ENCODE data around the gene COL6A2.
"Not testable (repeated sequence)": the region's sequence is repeated elsewhere in the genome, so short reads cannot be mapped to it uniquely, and the experiment has no call there.

The COL6A2 gene

DNA sequence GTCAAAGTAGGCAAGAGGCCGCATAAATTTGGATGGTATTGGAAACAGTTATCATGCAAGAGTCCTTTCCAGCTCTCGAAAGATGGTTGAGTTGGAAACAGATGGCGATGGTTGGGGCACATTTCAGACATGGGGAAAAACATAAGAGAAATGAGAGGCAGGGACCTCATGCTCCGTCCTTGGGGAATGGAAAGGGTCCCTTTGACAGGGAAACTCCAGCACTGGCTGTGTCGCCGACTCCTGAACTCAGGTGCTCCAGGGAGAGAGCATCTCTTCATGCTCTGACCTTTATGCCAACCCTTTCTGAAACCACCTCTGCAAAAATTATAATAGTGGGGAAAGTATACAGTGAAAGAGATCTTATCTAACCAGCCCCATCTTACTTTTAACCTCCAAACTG, 36.8 kb upstream of the COL6A2 start:
- no peak for DNase-seq (ENCODE audit: low spot score)

DNA sequence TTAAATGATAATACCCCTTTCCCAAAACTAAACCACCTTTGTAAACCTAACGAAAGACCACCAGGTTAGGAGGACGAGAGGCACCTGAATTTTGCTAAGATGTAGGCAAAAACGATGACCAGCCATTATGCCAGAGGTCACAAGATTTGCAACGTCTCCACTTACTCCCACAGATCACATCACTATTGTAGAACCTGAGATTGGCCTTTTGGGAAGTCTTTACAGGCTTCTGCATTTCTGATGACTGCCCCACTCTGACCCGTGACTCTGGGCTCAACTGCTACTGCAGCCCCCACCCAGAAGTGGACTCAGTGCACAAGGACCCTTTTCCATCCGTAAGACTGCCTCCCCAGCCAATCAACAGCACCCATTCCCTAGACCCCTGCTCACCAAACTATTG, 36.4 kb upstream of the COL6A2 start:
- no peak for DNase-seq (ENCODE audit: low spot score)

- no peak for DNase-seq (ENCODE audit: low spot score)
Observed at GRCh38 chr21:46061950-46062349, 36.0 kb upstream of the COL6A2 start.

- no peak for DNase-seq (ENCODE audit: low spot score)
Observed at GRCh38 chr21:46062471-46063211, 35.3 kb upstream of the COL6A2 start.

DNA sequence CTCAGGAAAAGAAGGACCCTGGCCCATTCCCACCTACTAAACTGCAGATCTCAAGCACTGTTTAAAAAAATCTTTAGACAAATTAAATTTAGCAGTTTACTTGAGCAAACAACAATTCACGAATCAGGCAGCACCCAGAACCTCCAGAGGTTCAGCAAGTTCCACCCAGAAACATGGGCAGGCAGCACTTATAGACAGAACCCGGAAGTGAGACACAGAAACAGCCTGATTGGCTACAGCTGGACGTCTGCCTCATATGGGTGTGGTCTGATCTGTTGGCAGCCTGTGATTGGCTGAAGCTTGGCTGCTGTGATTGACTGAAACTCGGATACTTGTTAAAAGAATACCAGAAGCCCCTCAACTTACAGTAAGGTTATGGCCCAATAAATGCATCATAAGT, 34.7 kb upstream of the COL6A2 start:
- no peak for DNase-seq (ENCODE audit: low spot score)

DNA sequence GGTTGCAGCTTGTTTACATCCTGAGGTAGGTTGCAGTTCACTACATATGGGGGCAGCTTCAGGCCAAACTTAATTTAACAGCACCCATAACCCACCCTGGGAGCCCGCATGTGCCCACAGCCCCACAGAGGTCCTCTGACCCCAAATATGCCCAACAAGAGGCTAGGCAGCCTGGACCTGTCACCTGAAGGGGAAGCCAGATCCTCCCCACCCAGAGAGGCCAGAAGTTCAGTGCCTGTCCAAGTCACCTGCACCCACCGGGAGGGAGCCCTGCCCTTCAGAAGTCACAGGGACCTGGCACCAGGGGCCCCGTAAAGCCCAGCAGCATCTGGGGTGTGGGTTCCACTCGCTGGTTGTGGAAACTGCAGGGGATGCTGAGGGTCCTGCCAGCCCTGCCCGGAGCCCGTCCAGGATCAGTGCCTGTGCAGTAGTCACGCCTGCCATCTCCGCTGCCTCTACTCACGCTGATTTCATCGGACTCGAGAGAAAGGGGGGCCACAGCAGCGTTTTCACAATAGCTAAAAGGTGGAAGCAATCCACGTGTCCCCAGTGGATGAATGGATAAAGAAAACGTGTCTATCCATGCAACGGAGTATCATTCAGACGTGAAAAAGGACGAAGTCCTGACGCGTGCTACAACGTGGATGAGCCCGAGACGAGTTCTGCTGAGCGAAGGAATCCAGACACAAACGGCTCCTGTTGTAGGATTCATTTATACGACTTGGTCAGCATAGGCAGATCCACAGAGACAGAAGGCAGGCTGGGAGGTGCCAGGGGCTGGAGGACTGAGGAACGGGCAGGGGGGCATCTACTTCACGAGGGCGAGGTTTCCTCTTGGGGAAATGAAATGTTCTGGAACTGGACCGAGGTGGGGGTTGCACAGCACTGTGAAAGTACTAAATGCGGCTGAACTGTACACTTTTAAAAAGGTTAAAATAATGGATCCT, 33.9 kb upstream of the COL6A2 start:
- DNase-seq (ENCODE audit: low spot score): no peak

DNA sequence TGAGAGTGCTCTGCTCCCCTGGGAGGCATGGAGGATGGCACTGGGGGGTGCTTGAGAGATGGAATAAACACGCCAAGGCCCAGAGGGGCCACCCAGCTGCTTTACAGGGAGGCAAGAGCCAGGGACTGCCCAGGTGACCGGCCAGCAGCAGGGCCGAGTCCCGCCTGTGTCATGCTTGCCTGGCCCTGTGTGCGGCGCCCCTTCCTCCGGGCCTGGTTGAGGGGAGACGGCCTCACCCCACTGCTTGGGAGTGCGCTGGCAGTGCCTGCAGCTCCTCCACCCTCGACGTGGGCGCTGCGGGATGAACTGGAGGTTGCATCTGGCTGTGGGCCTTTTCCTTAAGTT, 33.1 kb upstream of the COL6A2 start:
- DNase-seq (ENCODE audit: low spot score): no peak

DNA sequence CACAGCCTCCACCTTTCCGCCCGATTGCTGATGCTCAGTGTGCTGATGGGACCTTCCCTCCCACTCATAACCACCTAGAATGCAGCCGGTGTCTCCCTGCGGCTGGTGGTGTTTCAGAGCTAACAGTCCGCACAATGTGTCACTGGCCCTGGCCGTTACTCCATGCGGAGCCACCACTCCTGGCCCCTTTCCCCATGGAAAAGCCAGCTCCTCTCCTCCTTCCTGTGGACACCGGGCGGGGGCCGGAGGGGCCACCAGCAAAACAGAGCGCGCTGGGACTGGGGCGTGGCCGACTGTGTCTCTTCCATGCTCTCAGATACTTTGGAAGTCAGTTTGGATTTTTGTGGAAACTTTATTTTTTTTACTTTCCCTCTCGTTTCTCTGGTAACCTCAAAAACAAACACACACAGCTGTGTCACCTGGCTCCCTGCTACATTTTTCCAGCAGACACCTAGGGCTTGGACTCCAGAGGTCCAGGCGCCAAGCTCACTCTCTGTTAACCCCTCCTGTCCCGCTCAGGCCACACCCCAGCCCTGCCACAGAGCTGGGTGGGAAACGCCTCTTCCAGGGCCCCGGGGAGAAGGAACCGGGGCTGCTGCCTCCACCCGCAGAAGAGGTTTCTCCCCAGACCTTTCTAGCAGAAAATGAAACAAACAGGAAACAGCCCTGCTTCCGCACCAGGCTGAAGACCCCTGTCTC, 32.5 kb upstream of the COL6A2 start:
- peak; percentile 14 for DNase-seq (ENCODE audit: low spot score)

- DNase-seq (ENCODE audit: low spot score): no peak
Observed at GRCh38 chr21:46065914-46066551, 31.9 kb upstream of the COL6A2 start.

DNA sequence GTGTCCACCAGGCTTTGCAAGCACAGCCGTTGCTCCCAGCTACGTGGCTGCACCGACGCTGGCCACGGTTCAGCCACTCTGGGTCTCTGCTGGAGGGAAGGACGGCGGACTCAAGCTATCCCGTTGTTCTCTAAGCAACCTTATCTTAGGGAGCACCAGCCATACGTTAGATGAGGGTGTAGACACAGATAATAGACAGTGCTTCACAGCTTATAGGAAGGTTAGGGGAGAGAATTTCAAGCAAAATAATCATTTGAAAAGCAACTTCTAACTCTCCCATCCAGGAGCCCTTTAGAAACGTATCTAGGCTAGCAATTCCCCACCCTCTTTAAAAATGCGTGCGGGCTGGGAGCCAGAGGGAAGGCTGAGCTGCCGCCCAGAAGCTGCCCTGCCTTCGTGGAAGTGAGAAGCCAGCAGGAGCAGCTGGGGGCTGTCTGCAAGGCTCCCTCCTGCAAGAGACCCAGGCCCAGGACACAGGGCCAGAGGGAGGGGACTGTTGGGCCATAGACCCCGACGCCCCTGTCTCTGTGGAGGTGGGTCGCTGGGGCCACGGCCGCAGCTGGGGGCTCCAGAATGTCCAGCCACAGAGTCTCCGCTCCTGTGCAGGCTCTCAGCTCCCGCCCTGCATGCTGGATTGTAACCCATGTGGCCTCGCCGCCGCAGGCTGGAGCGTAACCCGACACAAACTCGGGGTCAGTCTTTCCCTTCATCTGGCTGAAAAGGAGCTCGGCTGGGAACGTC, 31.2 kb upstream of the COL6A2 start:
- DNase-seq (ENCODE audit: low spot score): no peak

GRCh38 chr21:46067505-46068201, 30.3 kb upstream of the COL6A2 start:
- no peak for DNase-seq (ENCODE audit: low spot score)

DNA sequence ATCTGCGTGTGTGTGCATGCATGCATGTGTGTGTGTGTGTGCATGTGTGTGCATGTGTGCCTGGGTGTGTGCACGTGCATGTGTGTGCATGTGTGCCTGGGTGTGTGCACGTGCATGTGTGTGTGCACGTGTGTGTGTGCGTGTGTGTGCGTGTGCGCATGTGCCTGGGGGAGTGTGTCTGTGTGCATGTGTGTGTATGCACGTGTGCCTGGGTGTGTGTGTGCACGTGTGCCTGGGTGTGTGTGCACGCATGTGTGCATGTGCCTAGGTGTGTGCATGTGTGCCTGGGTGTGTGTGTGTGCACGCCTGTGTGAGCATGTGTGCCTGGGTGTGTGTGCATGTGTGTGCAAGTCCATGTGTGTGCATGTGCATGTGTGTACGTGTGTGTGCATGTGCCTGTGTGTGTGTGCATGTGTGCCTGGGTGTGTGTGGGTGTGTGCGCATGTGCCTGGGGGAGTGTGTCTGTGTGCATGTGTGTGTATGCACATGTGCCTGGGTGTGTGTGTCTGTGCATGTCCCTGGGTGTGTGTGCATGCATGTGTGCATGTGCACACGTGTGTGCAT, 29.3 kb upstream of the COL6A2 start:
- no peak for DNase-seq (ENCODE audit: low spot score)

- no peak for DNase-seq (ENCODE audit: low spot score)
Observed at GRCh38 chr21:46069166-46069565, 28.7 kb upstream of the COL6A2 start.

GRCh38 chr21:46069719-46070279, 28.1 kb upstream of the COL6A2 start:
- no peak for DNase-seq (ENCODE audit: low spot score)

- DNase-seq (ENCODE audit: low spot score): no peak
Observed at GRCh38 chr21:46071082-46071481, 26.8 kb upstream of the COL6A2 start.

DNA sequence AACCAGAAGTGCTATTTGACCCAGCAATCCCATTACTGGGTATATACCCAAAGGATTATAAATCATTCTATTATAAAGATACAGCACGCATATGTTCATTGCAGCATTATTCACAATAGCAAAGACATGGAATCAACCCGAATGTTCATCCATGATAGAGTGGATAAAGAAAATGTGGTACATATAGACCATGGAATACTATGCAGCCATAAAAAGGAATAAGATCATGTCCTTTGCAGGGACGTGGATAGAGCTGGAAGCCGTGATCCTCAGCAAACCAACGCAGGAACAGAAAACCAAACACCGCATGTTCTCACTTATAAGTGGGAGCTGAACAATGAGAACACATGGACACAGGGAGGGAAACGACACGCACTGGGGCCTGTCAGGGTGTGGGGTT, 21.2 kb upstream of the COL6A2 start:
- DNase-seq (ENCODE audit: low spot score): not testable (repeated sequence)

GRCh38 chr21:46077674-46078101, 20.2 kb upstream of the COL6A2 start:
- no peak for DNase-seq (ENCODE audit: low spot score)

- no peak for DNase-seq (ENCODE audit: low spot score)
Observed at GRCh38 chr21:46078322-46078977, 19.5 kb upstream of the COL6A2 start.

DNA sequence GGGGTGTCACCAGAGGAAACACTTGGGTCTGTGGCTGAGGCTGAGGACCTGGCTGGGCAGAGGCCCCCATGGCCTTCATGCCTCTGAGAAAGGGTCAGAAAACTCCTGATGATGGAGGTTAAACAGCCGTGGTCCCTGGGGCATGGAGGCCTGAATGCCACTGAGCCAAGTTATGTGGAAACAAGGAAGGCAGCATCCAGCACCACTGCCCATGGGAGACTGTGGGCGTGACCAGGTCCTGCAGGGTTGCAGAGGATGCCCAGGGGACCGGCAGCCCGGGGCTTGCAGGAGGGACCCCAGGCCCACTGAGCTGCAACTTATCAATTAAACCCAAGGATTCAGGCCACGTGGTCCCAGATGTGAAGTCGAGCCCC, 18.9 kb upstream of the COL6A2 start:
- DNase-seq (ENCODE audit: low spot score): no peak

Measured in kidney capillary endothelial cell (primary cell).